Neural cell (in vitro differentiated cells): ENCODE data around the gene IMMP2L. TPM values are rescaled to one million over a fixed set of nuclear protein-coding genes. Genes with fewer than 3 reads are reported as not detected.

Source experiments
- H2AFZ ChIP-seq: fragments of 200-600, 300-800 bp; sonication (generic), shearing (Covaris generic); 2 replicates; pipeline ENCODE4 v1.6.0; 2014; ENCODE audit warnings: low read depth, mild to moderate bottlenecking, antibody characterized with exemption, low read length, moderate library complexity
- H3F3A ChIP-seq: fragments of 200-600 bp; shearing (Covaris generic); 2 replicates; pipeline ENCODE4 v1.6.1; 2016; ENCODE audit warnings: mild to moderate bottlenecking, moderate library complexity, mixed read lengths, antibody characterized with exemption, low read length; ENCODE audit not compliant: insufficient read depth, poor library complexity, severe bottlenecking
- H3K27ac ChIP-seq: fragments of 200-600, 300-800 bp; sonication (generic), shearing (Covaris generic); 2 replicates; pipeline ENCODE4 v1.5.1; 2014; ENCODE audit warnings: mild to moderate bottlenecking, low read length, moderate library complexity
- H3K27me3 ChIP-seq: fragments of 300-800, 200-600 bp; sonication (generic), shearing (Covaris generic); 2 replicates; pipeline ENCODE4 v1.6.0; 2014; ENCODE audit warnings: mild to moderate bottlenecking, low read depth, low read length, moderate library complexity; ENCODE audit not compliant: insufficient read depth
- H3K36me3 ChIP-seq: fragments of 300-800, 200-600 bp; sonication (generic), shearing (Covaris generic); 2 replicates; pipeline ENCODE4 v1.5.1; 2014; ENCODE audit warnings: mild to moderate bottlenecking, antibody characterized with exemption, low read length, moderate library complexity; ENCODE audit not compliant: insufficient read depth
- H3K4me2 ChIP-seq: fragments of 300-800, 200-600 bp; sonication (generic), shearing (Covaris generic); 2 replicates; pipeline ENCODE4 v1.6.0; 2014; ENCODE audit warnings: mild to moderate bottlenecking, low read length
- H3K4me3 ChIP-seq: fragments of 300-800, 200-600 bp; sonication (generic), shearing (Covaris generic); 2 replicates; pipeline ENCODE4 v1.5.1; 2014; ENCODE audit warnings: mild to moderate bottlenecking, low read length, moderate library complexity
- H3K79me2 ChIP-seq: fragments of 200-600 bp; shearing (Covaris generic); replicated peaks from 2 replicates; pipeline ENCODE4 v1.6.0; 2014; ENCODE audit warnings: mild to moderate bottlenecking, low read length, moderate library complexity; ENCODE audit not compliant: insufficient read depth
- H3K9ac ChIP-seq: fragments of 300-800, 200-600 bp; sonication (generic), shearing (Covaris generic); 2 replicates; pipeline ENCODE4 v1.6.1; 2016; ENCODE audit warnings: mild to moderate bottlenecking, low read length, mixed read lengths
- H3K9me2 ChIP-seq: fragments of 200-600 bp; shearing (Covaris generic); 2 replicates; pipeline ENCODE4 v1.6.1; 2016; ENCODE audit warnings: mild to moderate bottlenecking, low read length, mixed read lengths; ENCODE audit not compliant: insufficient read depth
- H3K9me3 ChIP-seq: fragments of 200-600, 300-800 bp; sonication (generic), shearing (Covaris generic); 2 replicates; pipeline ENCODE4 v1.6.1; 2016; ENCODE audit warnings: mild to moderate bottlenecking, mixed run types, low read length, moderate library complexity, mixed read lengths
- H4K20me1 ChIP-seq: fragments of 200-600 bp; shearing (Covaris generic); 2 replicates; pipeline ENCODE4 v1.6.1; 2016; ENCODE audit warnings: mild to moderate bottlenecking, mixed run types; ENCODE audit not compliant: insufficient read depth
- CTCF ChIP-seq: fragments of 450-650 bp; IDR thresholded peaks from 2 replicates; pipeline ENCODE4 v1.5.1; 2014; ENCODE audit warnings: antibody characterized with exemption, mild to moderate bottlenecking, moderate library complexity; ENCODE audit not compliant: poor library complexity, severe bottlenecking
- EP300 ChIP-seq: fragments of 450-650 bp; conservative IDR thresholded peaks from 2 replicates; pipeline ENCODE4 v1.6.1; 2014; ENCODE audit warnings: antibody characterized with exemption, mild to moderate bottlenecking, moderate library complexity; ENCODE audit not compliant: poor library complexity, severe bottlenecking
- EZH2 ChIP-seq: fragments of 200-600, 300-800 bp; shearing (Covaris generic), sonication (generic); IDR thresholded peaks from 2 replicates; pipeline ENCODE4 v1.6.1; 2014; ENCODE audit warnings: antibody characterized with exemption, low read length, borderline replicate concordance, mild to moderate bottlenecking; ENCODE audit not compliant: insufficient read depth, poor library complexity, severe bottlenecking
- MXI1 ChIP-seq: fragments of 450-650 bp; conservative IDR thresholded peaks from 2 replicates; pipeline ENCODE4 v1.6.1; 2014; ENCODE audit warnings: antibody characterized with exemption, mild to moderate bottlenecking; ENCODE audit not compliant: poor library complexity, severe bottlenecking
- POLR2AphosphoS5 ChIP-seq: IDR thresholded peaks from 2 replicates; pipeline ENCODE4 v1.6.1; 2012
- RAD21 ChIP-seq: fragments of 450-650 bp; conservative IDR thresholded peaks from 2 replicates; pipeline ENCODE4 v1.6.1; 2014; ENCODE audit warnings: antibody characterized with exemption, mild to moderate bottlenecking, moderate library complexity
- REST ChIP-seq: IDR thresholded peaks from 2 replicates; pipeline ENCODE4 v1.6.1; 2012; ENCODE audit warnings: borderline replicate concordance
- SMC3 ChIP-seq: fragments of 450-650 bp; conservative IDR thresholded peaks from 2 replicates; pipeline ENCODE4 v1.6.1; 2014; ENCODE audit warnings: antibody characterized with exemption, mild to moderate bottlenecking, moderate library complexity; ENCODE audit not compliant: poor library complexity
- TAF1 ChIP-seq: IDR thresholded peaks from 2 replicates; pipeline ENCODE4 v1.6.1; 2012; ENCODE audit warnings: low read depth
- polyA plus RNA-seq: library from polyadenylated mRNA; depleted of rRNA; stranded (reverse); fragments of >200 nt; gene quantifications from 2 replicates; pipeline ENCODE4 v1.2.3, GENCODE V29; 2014

The IMMP2L gene
- polyA plus RNA-seq, 1 donor from 2014 or later = 9.7 TPM

DNA sequence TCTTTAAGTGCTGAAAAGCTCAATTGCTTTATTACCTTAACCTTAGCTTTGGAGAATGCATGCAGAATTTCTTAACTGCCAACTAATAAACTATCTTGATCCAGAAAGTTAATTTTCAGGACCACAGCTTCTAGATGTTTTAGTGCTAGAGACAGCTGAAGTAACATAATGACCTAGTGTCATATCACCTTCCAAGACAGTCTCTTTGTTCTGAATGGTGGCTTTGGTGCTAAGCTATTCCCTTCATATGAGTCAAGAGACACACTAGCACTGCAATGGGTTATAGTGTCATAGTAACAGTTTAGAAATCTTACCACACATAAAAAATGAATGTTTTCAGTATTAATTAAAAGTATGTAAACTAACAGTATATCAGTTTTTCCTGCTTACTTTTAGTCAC is 586.8 kb downstream of the IMMP2L start:
- no peaks in the 10 kb centered on the region for H3K79me2 ChIP-seq
- no peaks in the 10 kb centered on the region for H3K36me3 ChIP-seq
- H3K9ac ChIP-seq = no peak overlapping the region
- H3F3A ChIP-seq = no peaks in the 10 kb centered on the region
- H3K27ac ChIP-seq = no peak overlapping the region
- H3K27me3 ChIP-seq = no peaks in the 10 kb centered on the region
- no peak for TF ChIP-seq REST
- H3K4me3 ChIP-seq = no peak overlapping the region
- H3K9me3 ChIP-seq = no peaks in the 10 kb centered on the region
- H3K4me2 ChIP-seq = no peak overlapping the region
- no peaks in the 10 kb centered on the region for H3K9me2 ChIP-seq
- no peak overlapping the region for H2AFZ ChIP-seq
- no peaks in the 10 kb centered on the region for H4K20me1 ChIP-seq

DNA sequence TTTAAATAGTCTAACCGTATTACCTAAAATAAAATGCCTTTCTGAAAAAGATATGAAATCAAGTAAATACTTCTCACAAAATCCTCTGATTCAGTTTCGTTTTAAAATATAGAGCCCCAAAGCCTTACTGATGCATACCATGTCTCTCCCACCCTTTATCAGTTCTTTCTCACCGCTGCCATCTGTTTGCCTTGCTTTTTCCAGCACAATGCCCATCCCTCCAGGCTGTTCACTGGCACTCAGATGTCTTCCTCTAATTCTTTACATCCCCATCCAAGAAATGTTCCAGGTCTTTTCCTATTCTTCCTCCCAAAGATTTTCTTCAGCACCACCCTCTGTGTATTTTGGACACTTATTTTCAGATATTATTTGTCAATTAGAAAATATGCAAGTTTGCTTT is 587.9 kb downstream of the IMMP2L start:
- no peak for TF ChIP-seq EP300
- TF ChIP-seq EZH2 = no peak
- Histone ChIP-seq H3K27me3 (no peaks in the 10 kb centered on the region), H3K9me3 (no peaks in the 10 kb centered on the region), H3F3A (no peaks in the 10 kb centered on the region), H4K20me1 (no peaks in the 10 kb centered on the region), H3K79me2 (no peaks in the 10 kb centered on the region), H3K27ac (no peak overlapping the region), H2AFZ (no peak overlapping the region), H3K9me2 (no peaks in the 10 kb centered on the region), H3K4me3 (no peak overlapping the region), H3K36me3 (no peaks in the 10 kb centered on the region), H3K9ac (no peak overlapping the region), H3K4me2 (no peak overlapping the region)

GRCh38 chr7:110973196-110973990 is 588.9 kb downstream of the IMMP2L start:
- Histone ChIP-seq H3K9me2 (no peaks in the 10 kb centered on the region), H3K36me3 (no peaks in the 10 kb centered on the region), H3K4me2 (no peak overlapping the region), H3K9me3 (no peaks in the 10 kb centered on the region), H3F3A (no peaks in the 10 kb centered on the region), H3K9ac (no peak overlapping the region), H2AFZ (no peak overlapping the region), H4K20me1 (no peaks in the 10 kb centered on the region), H3K27me3 (no peaks in the 10 kb centered on the region), H3K4me3 (no peak overlapping the region), H3K79me2 (no peaks in the 10 kb centered on the region), H3K27ac (no peak overlapping the region)
- TF ChIP-seq SMC3 (no peak), CTCF (no peak), EP300 (no peak), REST (no peak), EZH2 (no peak), RAD21 (no peak), MXI1 (no peak), TAF1 (no peak), POLR2AphosphoS5 (no peak)
